ENCODE data around the gene FBXL7. TPM values are rescaled to one million over a fixed set of nuclear protein-coding genes. Genes with fewer than 3 reads are reported as not detected.

The FBXL7 gene
- total RNA-seq, 6 experiments from 2014 or later = 12.7 to 19.2 (median 16.8) TPM

DNA sequence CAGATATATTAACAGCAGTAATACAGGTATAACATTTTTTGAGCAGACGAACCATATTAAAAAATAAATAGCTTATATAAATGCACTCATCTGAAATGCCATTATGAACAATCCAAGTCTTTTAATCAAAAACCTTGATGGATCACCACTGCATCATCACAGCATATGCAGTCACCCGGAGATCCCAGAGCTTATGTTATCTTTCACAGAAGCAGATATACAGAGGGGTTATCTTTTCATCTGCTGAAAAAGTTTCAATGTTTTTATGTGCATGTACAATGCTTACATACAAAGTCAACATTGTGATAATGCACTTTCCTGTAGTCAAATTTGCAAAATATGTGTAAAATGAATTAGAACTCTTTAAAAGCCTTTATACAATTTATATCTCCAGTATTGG is 211.9 kb downstream of the FBXL7 start:
- no peaks in the 10 kb centered on the region for H3K9me3 Mint-ChIP-seq
- H3K4me3 Mint-ChIP-seq = no peak overlapping the region
- peaks cover 28% of the 10 kb centered on the region for H3K4me1 Mint-ChIP-seq (ENCODE audit: low read depth)
- H3K36me3 Mint-ChIP-seq (ENCODE audit: low read depth) = peaks cover 5% of the 10 kb centered on the region; the same call in 1 of the 2 replicates
- no peak for TF ChIP-seq CTCF (IDR thresholded peaks at IDR 0.05)
- DNase-seq = no peak
- peaks cover 1% of the 10 kb centered on the region; the same call in 1 of the 2 replicates for H3K27me3 Mint-ChIP-seq (ENCODE audit: insufficient read depth)
- H3K27ac Mint-ChIP-seq = no peak overlapping the region

DNA sequence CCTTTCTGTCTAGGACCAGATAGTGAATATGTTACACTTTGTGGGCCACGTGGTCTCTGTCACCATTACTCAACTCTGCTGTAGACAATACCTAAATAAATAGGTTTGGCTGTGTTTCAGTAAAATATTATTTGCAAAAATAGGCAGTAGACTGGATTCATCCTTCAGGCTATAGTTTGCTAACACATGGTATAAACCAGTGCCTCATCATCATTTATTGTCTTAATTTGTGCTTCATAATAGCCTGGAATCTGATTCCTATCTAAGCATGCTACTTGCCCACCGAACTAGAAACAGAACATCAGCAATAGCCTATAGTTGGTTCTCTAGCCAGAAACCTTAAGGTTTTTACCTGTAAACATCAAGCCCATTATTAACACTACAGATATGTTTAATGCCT is 215.6 kb downstream of the FBXL7 start:
- Mint-ChIP-seq H3K4me3 (no peak overlapping the region), H3K9me3 (no peaks in the 10 kb centered on the region), H3K27ac (no peak overlapping the region), H3K4me1 (ENCODE audit: low read depth) (peaks cover 39% of the 10 kb centered on the region), H3K36me3 (ENCODE audit: low read depth) (peaks cover 5% of the 10 kb centered on the region; the same call in 1 of the 2 replicates), H3K27me3 (ENCODE audit: insufficient read depth) (peaks cover 1% of the 10 kb centered on the region; the same call in 1 of the 2 replicates)
- TF ChIP-seq CTCF (IDR thresholded peaks at IDR 0.05) = no peak
- DNase-seq = no peak

DNA sequence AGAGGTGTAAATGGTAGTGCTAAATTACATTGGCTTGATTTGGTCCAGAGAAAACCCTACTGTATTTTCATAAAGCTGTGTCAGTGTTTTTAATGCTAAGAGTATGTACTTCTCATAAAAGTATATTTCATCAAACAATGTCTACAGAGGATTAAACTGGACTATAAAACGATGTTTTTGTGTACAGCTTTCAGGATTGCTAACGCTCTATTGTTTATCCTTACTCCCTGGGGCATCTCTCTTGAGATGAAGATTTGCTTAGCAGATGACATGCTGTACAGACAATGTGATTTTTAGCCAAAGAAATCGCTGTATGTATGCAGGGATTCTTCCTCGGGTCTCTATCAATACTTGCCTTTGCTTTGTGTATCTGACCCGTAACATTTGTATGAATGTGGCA is 216.0 kb downstream of the FBXL7 start:
- TF ChIP-seq CTCF (IDR thresholded peaks at IDR 0.05) = no peak
- Mint-ChIP-seq H3K9me3 (no peaks in the 10 kb centered on the region), H3K27me3 (ENCODE audit: insufficient read depth) (peaks cover 1% of the 10 kb centered on the region; the same call in 1 of the 2 replicates), H3K4me1 (ENCODE audit: low read depth) (peaks cover 39% of the 10 kb centered on the region), H3K4me3 (no peak overlapping the region), H3K36me3 (ENCODE audit: low read depth) (peaks cover 4% of the 10 kb centered on the region; the same call in 1 of the 2 replicates), H3K27ac (no peak overlapping the region)
- DNase-seq = no peak

- no peaks in the 10 kb centered on the region for H3K9me3 Mint-ChIP-seq
- H3K27me3 Mint-ChIP-seq (ENCODE audit: insufficient read depth) = peaks cover 1% of the 10 kb centered on the region; the same call in 1 of the 2 replicates
- no peak overlapping the region for H3K27ac Mint-ChIP-seq
- DNase-seq = no peak
- H3K4me3 Mint-ChIP-seq = no peak overlapping the region
- no peak for TF ChIP-seq CTCF (IDR thresholded peaks at IDR 0.05)
- peaks cover 39% of the 10 kb centered on the region for H3K4me1 Mint-ChIP-seq (ENCODE audit: low read depth)
- H3K36me3 Mint-ChIP-seq (ENCODE audit: low read depth) = peaks cover 5% of the 10 kb centered on the region; the same call in 1 of the 2 replicates
Measured at GRCh38 chr5:15717001-15717400, 217.0 kb downstream of the FBXL7 start.

DNA sequence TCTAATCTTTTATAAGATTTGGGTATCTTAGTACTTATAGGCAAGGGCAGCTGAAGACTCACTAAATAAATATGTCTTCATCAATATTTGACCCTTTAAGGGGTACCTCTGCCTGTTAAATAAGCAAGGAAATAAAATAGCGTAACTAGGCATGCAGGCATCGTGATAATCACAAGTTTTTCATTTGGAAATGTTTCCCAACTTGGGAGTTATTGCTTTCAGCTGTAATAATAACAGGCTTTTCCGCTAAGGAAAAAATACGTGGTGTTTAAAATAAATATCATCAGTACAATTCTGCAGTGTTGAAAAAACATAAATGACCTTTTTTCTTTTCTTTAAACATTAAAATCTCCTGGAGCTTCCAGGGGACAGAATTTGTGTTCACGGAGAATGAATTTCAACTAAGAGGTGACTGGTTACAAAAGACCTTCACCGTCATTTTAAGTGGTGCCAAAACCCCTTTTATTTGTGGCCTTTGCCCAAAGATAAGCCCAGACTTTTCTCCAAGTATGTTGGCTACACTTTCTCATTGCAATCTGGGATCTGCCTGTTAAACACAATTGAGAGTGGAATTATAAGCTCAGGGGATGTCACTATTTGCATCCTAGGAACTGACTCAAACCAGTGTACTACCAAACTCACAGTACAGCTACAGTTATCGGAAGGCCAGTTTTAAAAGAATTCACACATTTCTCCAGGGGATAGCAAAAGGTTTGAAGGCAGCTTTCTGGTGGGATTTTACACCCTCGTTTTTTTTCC is 218.6 kb downstream of the FBXL7 start:
- peaks cover 1% of the 10 kb centered on the region; the same call in 1 of the 2 replicates for H3K27me3 Mint-ChIP-seq (ENCODE audit: insufficient read depth)
- no peak overlapping the region for H3K4me3 Mint-ChIP-seq
- no peak for TF ChIP-seq CTCF (IDR thresholded peaks at IDR 0.05)
- no peak overlapping the region for H3K27ac Mint-ChIP-seq
- DNase-seq = no peak
- peaks cover 39% of the 10 kb centered on the region for H3K4me1 Mint-ChIP-seq (ENCODE audit: low read depth)
- peaks cover 5% of the 10 kb centered on the region; the same call in 1 of the 2 replicates for H3K36me3 Mint-ChIP-seq (ENCODE audit: low read depth)
- no peaks in the 10 kb centered on the region for H3K9me3 Mint-ChIP-seq
